GM12801 (cell line): ENCODE results near the gene KRT86.

Experiments
- TF ChIP-seq, protein P1 (sequence below): IDR thresholded peaks from one replicate; pipeline ENCODE4 v1.5.1; 2011; ENCODE audit warnings: control low read depth; ENCODE audit not compliant: insufficient read length; ENCODE audit errors: extremely low read depth

Gene KRT86

DNA sequence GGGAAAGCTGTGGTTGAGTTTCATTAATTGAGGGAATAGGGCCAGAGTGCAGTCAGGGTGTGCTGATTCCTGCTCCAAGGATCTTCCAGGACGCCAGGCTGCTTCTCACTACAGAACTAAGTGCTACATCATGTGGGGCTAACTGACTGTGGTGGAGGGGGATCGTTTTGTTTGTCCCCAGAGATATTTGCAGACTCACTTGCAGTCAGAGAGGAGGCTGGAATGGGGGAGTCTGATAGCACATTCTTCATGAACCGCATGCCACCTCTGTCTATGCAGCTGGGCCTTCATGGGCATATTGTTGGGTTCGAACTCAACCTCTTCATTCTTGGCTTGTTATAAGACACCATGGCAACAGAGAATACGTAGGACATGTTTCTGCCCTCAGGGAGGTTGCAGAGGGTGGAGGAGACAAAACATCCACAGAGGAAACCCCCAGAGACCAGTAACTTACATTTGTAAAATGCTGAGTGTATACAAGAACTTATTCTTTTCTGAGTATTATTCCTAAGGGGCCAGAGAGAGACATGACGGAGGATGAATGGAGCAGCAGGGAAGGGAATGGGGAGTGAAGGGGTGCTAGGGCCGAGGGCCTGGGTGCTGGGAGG is 28.4 kb upstream of the KRT86 start:
- TF ChIP-seq, protein P1, sequence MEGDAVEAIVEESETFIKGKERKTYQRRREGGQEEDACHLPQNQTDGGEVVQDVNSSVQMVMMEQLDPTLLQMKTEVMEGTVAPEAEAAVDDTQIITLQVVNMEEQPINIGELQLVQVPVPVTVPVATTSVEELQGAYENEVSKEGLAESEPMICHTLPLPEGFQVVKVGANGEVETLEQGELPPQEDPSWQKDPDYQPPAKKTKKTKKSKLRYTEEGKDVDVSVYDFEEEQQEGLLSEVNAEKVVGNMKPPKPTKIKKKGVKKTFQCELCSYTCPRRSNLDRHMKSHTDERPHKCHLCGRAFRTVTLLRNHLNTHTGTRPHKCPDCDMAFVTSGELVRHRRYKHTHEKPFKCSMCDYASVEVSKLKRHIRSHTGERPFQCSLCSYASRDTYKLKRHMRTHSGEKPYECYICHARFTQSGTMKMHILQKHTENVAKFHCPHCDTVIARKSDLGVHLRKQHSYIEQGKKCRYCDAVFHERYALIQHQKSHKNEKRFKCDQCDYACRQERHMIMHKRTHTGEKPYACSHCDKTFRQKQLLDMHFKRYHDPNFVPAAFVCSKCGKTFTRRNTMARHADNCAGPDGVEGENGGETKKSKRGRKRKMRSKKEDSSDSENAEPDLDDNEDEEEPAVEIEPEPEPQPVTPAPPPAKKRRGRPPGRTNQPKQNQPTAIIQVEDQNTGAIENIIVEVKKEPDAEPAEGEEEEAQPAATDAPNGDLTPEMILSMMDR: no peak

GRCh38 chr12:52246720-52247621 is 27.5 kb upstream of the KRT86 start:
- TF ChIP-seq, protein P1: no peak

DNA sequence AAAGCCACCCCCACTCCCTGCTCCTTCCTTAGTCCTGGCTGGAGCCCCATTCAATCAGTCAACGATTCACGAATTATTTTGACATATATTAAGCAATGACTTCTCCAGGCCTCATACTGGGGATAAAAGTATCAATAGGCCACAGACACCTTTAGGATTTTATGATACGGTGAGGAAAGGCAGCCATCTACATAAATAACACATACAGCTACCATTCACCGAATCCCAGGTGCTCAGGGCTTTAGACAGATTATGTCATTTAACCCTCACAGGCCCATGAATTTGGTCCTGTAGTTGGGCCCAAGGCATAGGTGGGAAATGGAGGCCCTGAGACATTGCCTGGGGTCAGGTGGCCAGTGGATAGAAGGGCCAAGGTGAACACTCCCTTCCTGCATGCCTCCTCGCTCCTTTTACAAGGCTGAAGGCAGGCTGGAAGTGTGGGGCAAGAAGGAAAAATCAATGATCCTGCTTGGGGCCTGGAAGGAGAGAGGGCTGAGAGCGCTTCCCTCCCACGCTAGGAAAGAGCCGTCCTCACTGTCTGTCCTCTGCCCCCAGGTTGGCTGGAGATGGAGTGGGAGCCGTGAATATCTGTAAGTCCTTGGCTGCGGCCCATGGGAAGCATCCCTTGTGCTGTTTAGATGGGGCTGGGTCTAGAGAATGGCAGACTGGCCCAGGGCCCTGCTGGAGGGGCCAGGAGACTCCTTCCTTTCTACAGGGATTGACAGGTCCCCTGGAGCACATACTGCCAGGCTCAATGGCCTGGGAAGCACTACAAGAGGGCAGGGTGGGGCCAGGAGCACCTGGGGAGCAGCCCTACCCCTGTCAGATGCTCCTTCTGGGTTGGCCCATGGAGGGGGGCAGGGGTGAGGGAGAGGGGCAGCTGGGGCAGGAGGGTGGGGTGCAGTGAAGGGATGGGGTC is 26.6 kb upstream of the KRT86 start:
- TF ChIP-seq, protein P1: no peak

GRCh38 chr12:52248541-52249461 is 25.6 kb upstream of the KRT86 start:
- TF ChIP-seq, protein P1: no peak

GRCh38 chr12:52249511-52250047 is 24.9 kb upstream of the KRT86 start:
- TF ChIP-seq, protein P1: no peak

DNA sequence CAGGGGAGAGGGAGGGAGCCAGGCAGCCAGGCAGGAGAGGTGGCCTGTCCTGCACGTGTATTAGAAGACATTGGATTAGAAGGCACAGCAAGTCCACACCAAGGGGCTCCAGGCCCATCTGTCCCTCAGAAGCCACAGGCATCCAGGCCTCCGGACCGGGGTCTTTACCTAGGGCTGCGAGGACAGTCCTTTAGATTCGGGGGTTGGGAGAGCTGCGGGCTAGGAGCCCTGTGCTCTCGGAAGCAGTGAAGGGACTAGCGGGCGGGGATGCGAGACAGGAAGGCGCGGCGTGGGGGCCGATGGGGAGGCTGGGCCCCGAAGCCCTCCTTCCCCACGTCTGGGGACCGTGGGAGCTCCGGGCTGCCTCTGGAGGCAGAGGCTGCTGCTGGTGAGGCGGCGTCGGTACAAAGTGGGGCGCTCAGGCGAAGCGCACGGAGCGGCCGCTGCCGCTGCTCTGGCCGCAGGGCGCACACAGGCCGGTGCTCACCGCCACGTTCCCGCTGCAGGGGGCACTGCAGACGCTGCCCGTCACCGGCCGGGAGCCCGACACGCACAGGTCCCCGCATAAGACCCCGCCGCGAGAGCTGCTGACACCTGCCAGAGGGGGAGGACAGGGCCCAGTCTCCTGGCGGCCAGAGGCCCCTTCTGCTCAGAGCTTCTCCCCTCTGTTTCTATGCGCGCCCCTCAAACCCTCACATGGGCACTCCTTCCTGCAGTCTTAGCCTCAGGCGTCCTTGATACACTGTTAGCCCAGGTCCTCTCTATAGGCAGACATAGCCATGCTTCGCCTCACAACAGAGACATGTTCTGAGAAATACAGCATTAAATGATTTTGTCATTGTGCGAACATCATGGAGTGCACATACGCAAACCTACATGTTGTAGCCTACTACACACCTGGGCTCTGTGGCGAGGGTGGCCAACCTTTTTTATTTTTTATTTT is 24.1 kb upstream of the KRT86 start:
- TF ChIP-seq, protein P1: no peak
